Measurements from ENCODE around the gene TNFAIP8L2. TPM values are rescaled to one million over a fixed set of nuclear protein-coding genes. Genes with fewer than 3 reads are reported as not detected.

The TNFAIP8L2 gene
- total RNA-seq, 1 experiment from 2014 or later = not detected

GRCh38 chr1:151165281-151165737 is 8.9 kb downstream of the TNFAIP8L2 start:
- no peak overlapping the region for H3K56ac ChIP-seq (ENCODE audit: insufficient read length, low read depth, low read length)
- H2BK15ac ChIP-seq (ENCODE audit: low read depth, low read length) = no peak overlapping the region
- peaks cover 13% of the 10 kb centered on the region for H3K23me2 ChIP-seq (ENCODE audit: insufficient read length, low read depth, low read length, poor library complexity, severe bottlenecking)
- no peaks in the 10 kb centered on the region for H4K20me1 ChIP-seq (ENCODE audit: control insufficient read depth, insufficient read depth, insufficient read length)
- Mint-ChIP-seq H3K27me3 (ENCODE audit: low read depth) (peaks cover 3% of the 10 kb centered on the region; the same call in 1 of the 2 replicates), H3K4me3 (peak overlapping the region; percentile 96 to 98), H3K36me3 (ENCODE audit: insufficient read depth in 1 of 3, low read depth in 3 of 3) (peaks cover 19 to 47% (median 43%) of the 10 kb centered on the region in 3 experiments; a peak in 6 of 7 replicates), H3K9me3 (no peaks in the 10 kb centered on the region; a peak in 1 of 5 replicates), H3K4me1 (peaks cover 21 to 25% of the 10 kb centered on the region in 2 experiments), H3K27ac (peak overlapping the region; percentile 96 to 99 (median 98); a peak in 6 of 7 replicates)
- no peak overlapping the region for H2BK120ac ChIP-seq (ENCODE audit: low read depth, low read length, poor library complexity, severe bottlenecking)
- no peaks in the 10 kb centered on the region for H3K9me3 ChIP-seq (ENCODE audit: control insufficient read depth, low read depth, low read length)
- no peaks in the 10 kb centered on the region for H3K27me3 ChIP-seq (ENCODE audit: insufficient read depth, low read length)
- TF ChIP-seq, protein P1, sequence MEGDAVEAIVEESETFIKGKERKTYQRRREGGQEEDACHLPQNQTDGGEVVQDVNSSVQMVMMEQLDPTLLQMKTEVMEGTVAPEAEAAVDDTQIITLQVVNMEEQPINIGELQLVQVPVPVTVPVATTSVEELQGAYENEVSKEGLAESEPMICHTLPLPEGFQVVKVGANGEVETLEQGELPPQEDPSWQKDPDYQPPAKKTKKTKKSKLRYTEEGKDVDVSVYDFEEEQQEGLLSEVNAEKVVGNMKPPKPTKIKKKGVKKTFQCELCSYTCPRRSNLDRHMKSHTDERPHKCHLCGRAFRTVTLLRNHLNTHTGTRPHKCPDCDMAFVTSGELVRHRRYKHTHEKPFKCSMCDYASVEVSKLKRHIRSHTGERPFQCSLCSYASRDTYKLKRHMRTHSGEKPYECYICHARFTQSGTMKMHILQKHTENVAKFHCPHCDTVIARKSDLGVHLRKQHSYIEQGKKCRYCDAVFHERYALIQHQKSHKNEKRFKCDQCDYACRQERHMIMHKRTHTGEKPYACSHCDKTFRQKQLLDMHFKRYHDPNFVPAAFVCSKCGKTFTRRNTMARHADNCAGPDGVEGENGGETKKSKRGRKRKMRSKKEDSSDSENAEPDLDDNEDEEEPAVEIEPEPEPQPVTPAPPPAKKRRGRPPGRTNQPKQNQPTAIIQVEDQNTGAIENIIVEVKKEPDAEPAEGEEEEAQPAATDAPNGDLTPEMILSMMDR (conservative IDR thresholded peaks at IDR 0.05) = no peak
- no peak overlapping the region for H2AK5ac ChIP-seq (ENCODE audit: insufficient read length, low read length)
- H3K4me1 ChIP-seq (ENCODE audit: insufficient read depth, low read length) = 0 out of 2 replicates have a peak, but pooled peaks cover 4% of the 10 kb centered on the region
- peak overlapping the region; percentile 70 for H3K4me2 ChIP-seq (ENCODE audit: insufficient read depth, insufficient read length, low read length)
- no peak overlapping the region for H3K14ac ChIP-seq (ENCODE audit: insufficient read depth, low read length)
- H4K8ac ChIP-seq (replicated peaks; ENCODE audit: insufficient read length, low read depth, low read length) = no peak overlapping the region
- H2AFZ ChIP-seq (ENCODE audit: low read length) = peak overlapping the region; percentile 17
- H3K9ac ChIP-seq (ENCODE audit: extremely low read depth, insufficient read length, low read length) = peak overlapping the region; percentile 81
- DNase-seq = peak; percentile 84
- H3K27ac ChIP-seq (ENCODE audit: insufficient read length, low read depth, low read length) = peak overlapping the region; percentile 7
- H3K79me1 ChIP-seq (ENCODE audit: insufficient read depth, low read depth, low read length, poor library complexity, severe bottlenecking) = no peaks in the 10 kb centered on the region
- H4K5ac ChIP-seq (ENCODE audit: insufficient read length, low read depth, low read length) = no peak overlapping the region
- H3K79me2 ChIP-seq (ENCODE audit: insufficient read depth, low read length) = no peaks in the 10 kb centered on the region
- H4K91ac ChIP-seq (ENCODE audit: insufficient read length, low read depth, low read length) = no peak overlapping the region
- H3K18ac ChIP-seq (ENCODE audit: insufficient read length, low read depth, low read length) = no peak overlapping the region
- no CpG with 5 or more reads among the region's 15 CpGs for WGBS (ENCODE audit: extremely low coverage, insufficient read length, low lambda C conversion rate)
- H3T11ph ChIP-seq (ENCODE audit: low read length) = no peak overlapping the region
- no peak overlapping the region for H2BK12ac ChIP-seq (ENCODE audit: insufficient read length, low read depth, low read length)
- H2BK5ac ChIP-seq (ENCODE audit: insufficient read length, low read length) = no peak overlapping the region
- no peak overlapping the region for H2BK20ac ChIP-seq (ENCODE audit: low read depth, low read length, poor library complexity, severe bottlenecking)
- H3K4ac ChIP-seq (ENCODE audit: low read depth, low read length) = no peak overlapping the region
- H3K23ac ChIP-seq (ENCODE audit: insufficient read length, low read depth, low read length) = no peak overlapping the region
